Upper lobe of left lung (tissue), 4 donors: Measurements from ENCODE around the gene FMNL2.

Experiments used
- POLR2A ChIP-seq, 4 donors: fragments of 450-650 bp; IDR thresholded peaks; one replicate each; pipeline ENCODE4 v1.5.1; 2016 to 2017; ENCODE audit warnings: antibody characterized with exemption in 4 of 4, mild to moderate bottlenecking in 2 of 4
- POLR2AphosphoS5 ChIP-seq, 2 donors: sonication (generic); formaldehyde crosslinking; IDR thresholded peaks; one replicate each; pipeline ENCODE4 v1.5.1; 2017; ENCODE audit warnings: antibody characterized with exemption in 2 of 2
- TF ChIP-seq, protein P1 (sequence below), 6 experiments: fragments of 450-650 bp in 4 of 6; fragments of 200-600 bp in 2 of 6; sonication (generic) in 2 of 6; IDR thresholded peaks; one replicate each; pipeline ENCODE4 v1.5.1; 2016 to 2019; ENCODE audit warnings: antibody characterized with exemption in 6 of 6

- TF ChIP-seq, protein P1, sequence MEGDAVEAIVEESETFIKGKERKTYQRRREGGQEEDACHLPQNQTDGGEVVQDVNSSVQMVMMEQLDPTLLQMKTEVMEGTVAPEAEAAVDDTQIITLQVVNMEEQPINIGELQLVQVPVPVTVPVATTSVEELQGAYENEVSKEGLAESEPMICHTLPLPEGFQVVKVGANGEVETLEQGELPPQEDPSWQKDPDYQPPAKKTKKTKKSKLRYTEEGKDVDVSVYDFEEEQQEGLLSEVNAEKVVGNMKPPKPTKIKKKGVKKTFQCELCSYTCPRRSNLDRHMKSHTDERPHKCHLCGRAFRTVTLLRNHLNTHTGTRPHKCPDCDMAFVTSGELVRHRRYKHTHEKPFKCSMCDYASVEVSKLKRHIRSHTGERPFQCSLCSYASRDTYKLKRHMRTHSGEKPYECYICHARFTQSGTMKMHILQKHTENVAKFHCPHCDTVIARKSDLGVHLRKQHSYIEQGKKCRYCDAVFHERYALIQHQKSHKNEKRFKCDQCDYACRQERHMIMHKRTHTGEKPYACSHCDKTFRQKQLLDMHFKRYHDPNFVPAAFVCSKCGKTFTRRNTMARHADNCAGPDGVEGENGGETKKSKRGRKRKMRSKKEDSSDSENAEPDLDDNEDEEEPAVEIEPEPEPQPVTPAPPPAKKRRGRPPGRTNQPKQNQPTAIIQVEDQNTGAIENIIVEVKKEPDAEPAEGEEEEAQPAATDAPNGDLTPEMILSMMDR (IDR thresholded peaks at IDR 0.05): no peak
- TF ChIP-seq POLR2A (IDR thresholded peaks at IDR 0.05) (no peak), POLR2AphosphoS5 (IDR thresholded peaks at IDR 0.05) (no peak)
Observed at GRCh38 chr2:152449578-152449977, 114.6 kb downstream of the FMNL2 start.
